Mucosa of rectum (tissue), 2 donors: ENCODE results near the gene RPGRIP1L.

Source experiments
- H3K27ac ChIP-seq, 2 donors: one replicate each; pipeline ENCODE4 v1.7.0; 2013; ENCODE audit warnings: inconsistent platforms in 2 of 2, low read depth in 2 of 2, low read length in 2 of 2
- H3K27me3 ChIP-seq, 2 donors: one replicate each; pipeline ENCODE4 v1.7.0; 2013; ENCODE audit warnings: low read length in 2 of 2; ENCODE audit not compliant: control insufficient read depth in 2 of 2, insufficient read depth in 2 of 2
- H3K36me3 ChIP-seq, 2 donors: one replicate each; pipeline ENCODE4 v1.7.0; 2013; ENCODE audit warnings: low read length in 2 of 2; ENCODE audit not compliant: control insufficient read depth in 2 of 2, insufficient read depth in 2 of 2
- H3K4me1 ChIP-seq, 2 donors: one replicate each; pipeline ENCODE4 v1.7.0; 2013; ENCODE audit warnings: low read length in 2 of 2, mild to moderate bottlenecking in 1 of 2; ENCODE audit not compliant: control insufficient read depth in 2 of 2, insufficient read depth in 2 of 2
- H3K4me3 ChIP-seq, 2 donors: one replicate each; pipeline ENCODE4 v1.7.0; 2013; ENCODE audit warnings: low read length in 2 of 2
- H3K9ac ChIP-seq, 2 donors: one replicate each; pipeline ENCODE4 v1.7.0; 2013; ENCODE audit warnings: low read length in 2 of 2, low read depth in 1 of 2, mild to moderate bottlenecking in 1 of 2
- H3K9me3 ChIP-seq, 2 donors: one replicate each; pipeline ENCODE4 v1.7.0; 2013; ENCODE audit warnings: low read length in 2 of 2; ENCODE audit not compliant: control insufficient read depth in 2 of 2
- donor health status: healthy.
- donor health status: Normal muscosa, but diverticular disease.

Gene RPGRIP1L

GRCh38 chr16:53565296-53565863, 138.3 kb downstream of the RPGRIP1L start:
- H3K27ac ChIP-seq, result no peak overlapping the region
- no peaks in the 10 kb centered on the region for H3K9me3 ChIP-seq
- no peak overlapping the region for H3K4me3 ChIP-seq
- H3K4me1 ChIP-seq, result no peaks in the 10 kb centered on the region
- no peaks in the 10 kb centered on the region for H3K27me3 ChIP-seq
- H3K36me3 ChIP-seq, result no peaks in the 10 kb centered on the region
- H3K9ac ChIP-seq, result no peak overlapping the region

- no peaks in the 10 kb centered on the region for H3K4me1 ChIP-seq
- H3K9me3 ChIP-seq, result no peaks in the 10 kb centered on the region
- no peak overlapping the region for H3K4me3 ChIP-seq
- no peaks in the 10 kb centered on the region for H3K36me3 ChIP-seq
- no peak overlapping the region for H3K27ac ChIP-seq
- no peaks in the 10 kb centered on the region for H3K27me3 ChIP-seq
- no peak overlapping the region for H3K9ac ChIP-seq
Observed at GRCh38 chr16:53563426-53563825, 140.2 kb downstream of the RPGRIP1L start.

GRCh38 chr16:53561101-53561888, 142.4 kb downstream of the RPGRIP1L start:
- no peaks in the 10 kb centered on the region for H3K4me1 ChIP-seq
- no peak overlapping the region for H3K27ac ChIP-seq
- no peaks in the 10 kb centered on the region for H3K27me3 ChIP-seq
- no peak overlapping the region for H3K9ac ChIP-seq
- H3K36me3 ChIP-seq, result no peaks in the 10 kb centered on the region
- H3K9me3 ChIP-seq, result no peaks in the 10 kb centered on the region
- H3K4me3 ChIP-seq, result no peak overlapping the region

- Histone ChIP-seq H3K9ac (no peak overlapping the region), H3K4me1 (no peaks in the 10 kb centered on the region), H3K9me3 (no peaks in the 10 kb centered on the region), H3K27me3 (no peaks in the 10 kb centered on the region), H3K4me3 (no peak overlapping the region), H3K36me3 (no peaks in the 10 kb centered on the region), H3K27ac (no peak overlapping the region)
Observed at GRCh38 chr16:53559270-53559951, 144.2 kb downstream of the RPGRIP1L start.

- H3K9me3 ChIP-seq, result no peaks in the 10 kb centered on the region
- H3K4me1 ChIP-seq, result no peaks in the 10 kb centered on the region
- no peaks in the 10 kb centered on the region for H3K36me3 ChIP-seq
- no peaks in the 10 kb centered on the region for H3K27me3 ChIP-seq
- H3K27ac ChIP-seq, result no peak overlapping the region
- no peak overlapping the region for H3K9ac ChIP-seq
- H3K4me3 ChIP-seq, result no peak overlapping the region
Observed at GRCh38 chr16:53558710-53559109, 144.9 kb downstream of the RPGRIP1L start.

- H3K9me3 ChIP-seq, result no peaks in the 10 kb centered on the region
- H3K36me3 ChIP-seq, result no peaks in the 10 kb centered on the region
- no peak overlapping the region for H3K9ac ChIP-seq
- no peak overlapping the region for H3K27ac ChIP-seq
- peaks cover 0 to 3% of the 10 kb centered on the region in 2 donors for H3K27me3 ChIP-seq
- no peak overlapping the region for H3K4me3 ChIP-seq
- H3K4me1 ChIP-seq, result no peaks in the 10 kb centered on the region
Observed at GRCh38 chr16:53556521-53556920, 147.1 kb downstream of the RPGRIP1L start.

- Histone ChIP-seq H3K36me3 (no peaks in the 10 kb centered on the region), H3K9ac (no peak overlapping the region), H3K9me3 (no peaks in the 10 kb centered on the region), H3K27ac (no peak overlapping the region), H3K4me3 (peak overlapping the region in 1 of 2 donors; percentile 1), H3K27me3 (peaks cover 5% of the 10 kb centered on the region in 2 donors), H3K4me1 (peaks cover 0 to 3% of the 10 kb centered on the region in 2 donors)
Observed at GRCh38 chr16:53549970-53550690, 153.5 kb downstream of the RPGRIP1L start.
